SK-N-MC (cell line): Measurements from ENCODE around the gene LHFPL5.

Source experiments
- DNase-seq: peaks from one replicate; pipeline ENCODE4 v3.0.0-alpha.2; 2011; ENCODE audit warnings: low read depth, low spot score
- H3K27ac ChIP-seq: fragments of 200-600 bp; sonication (generic); 2 replicates; pipeline ENCODE4 v1.5.1; 2016; ENCODE audit warnings: mixed run types
- H3K36me3 ChIP-seq: fragments of 200-600 bp; sonication (generic); 2 replicates; pipeline ENCODE4 v1.6.1; 2017; ENCODE audit warnings: antibody characterized with exemption, low read length, mixed read lengths; ENCODE audit not compliant: insufficient read depth
- H3K4me3 ChIP-seq: fragments of 200-600 bp; sonication (generic); 2 replicates; pipeline ENCODE4 v1.5.1; 2016
- H3K9ac ChIP-seq: fragments of 200-600 bp; sonication (generic); 2 replicates; pipeline ENCODE4 v1.8.0; 2017; ENCODE audit warnings: mixed run types, mixed read lengths; ENCODE audit not compliant: insufficient read length
- H3K9me3 ChIP-seq: fragments of 200-600 bp; sonication (generic); 2 replicates; pipeline ENCODE4 v1.6.1; 2017; ENCODE audit warnings: low read depth, mild to moderate bottlenecking, antibody characterized with exemption, low read length, moderate library complexity, mixed read lengths
- EZH2 ChIP-seq: fragments of 200-600 bp; sonication (generic); IDR thresholded peaks from one replicate; pipeline ENCODE4 v1.6.1; 2017; ENCODE audit warnings: antibody characterized with exemption
- FOXP2 ChIP-seq: optimal IDR thresholded peaks from 2 replicates; pipeline ENCODE3; 2011; ENCODE audit warnings: mild to moderate bottlenecking, moderate library complexity; ENCODE audit not compliant: insufficient read depth; ENCODE audit errors: extremely low read length, control extremely low read depth
- POLR2AphosphoS5 ChIP-seq: IDR thresholded peaks from 2 replicates; pipeline ENCODE4 v1.6.1; 2012; ENCODE audit warnings: mild to moderate bottlenecking, low read depth, low read length, borderline replicate concordance

LHFPL5 gene

DNA sequence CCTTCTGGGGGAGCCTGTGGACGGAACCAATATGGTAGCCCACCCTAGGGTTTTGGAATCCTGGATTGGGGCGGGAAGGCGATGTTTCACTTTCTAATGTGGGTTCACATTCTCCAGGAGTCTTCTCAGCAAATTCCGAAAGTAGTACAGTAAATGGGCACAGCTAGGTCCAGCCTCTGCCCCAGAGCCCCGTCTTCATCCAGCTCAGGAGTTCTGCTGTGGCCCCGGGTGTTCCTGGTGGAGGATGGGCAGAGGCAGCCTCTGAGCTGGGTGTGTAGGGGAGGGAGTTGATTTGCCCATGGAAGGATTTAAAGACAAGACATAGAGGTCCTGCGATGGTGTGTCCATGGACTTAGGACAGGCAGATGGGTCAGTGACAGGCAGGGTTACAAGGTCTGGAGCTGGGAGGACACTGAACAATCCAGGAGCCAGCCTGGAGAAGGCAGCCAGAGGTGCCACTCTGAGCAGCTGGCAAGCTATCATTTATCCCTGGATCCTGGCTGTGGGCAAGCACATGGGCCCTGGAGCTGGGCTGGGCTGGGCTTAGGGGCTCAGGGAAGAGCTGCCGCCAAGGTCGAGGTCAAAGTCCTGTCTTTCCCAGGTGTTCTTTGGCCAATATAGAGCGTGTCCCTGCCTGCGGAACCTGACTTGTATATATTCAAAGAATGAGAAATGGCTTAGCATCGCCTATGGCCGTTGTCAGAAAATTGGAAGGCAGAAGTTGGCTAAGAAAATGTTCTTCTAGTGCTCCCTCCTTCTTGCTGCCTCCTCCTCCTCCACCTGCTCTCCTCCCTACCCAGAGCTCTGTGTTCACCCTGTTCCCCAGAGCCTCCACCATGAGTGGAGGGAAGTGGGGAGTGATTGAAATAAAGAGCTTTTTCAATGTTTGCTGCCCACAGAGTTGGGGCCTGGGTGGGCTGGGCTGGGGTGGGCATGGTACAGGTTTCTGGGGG, 17.6 kb upstream of the LHFPL5 start:
- no peak overlapping the region for H3K9ac ChIP-seq
- TF ChIP-seq FOXP2 (no peak), POLR2AphosphoS5 (no peak), EZH2 (no peak)
- no peak overlapping the region for H3K27ac ChIP-seq
- H3K9me3 ChIP-seq = no peaks in the 10 kb centered on the region
- H3K4me3 ChIP-seq = peak overlapping the region; percentile 51
- H3K36me3 ChIP-seq = no peaks in the 10 kb centered on the region
- DNase-seq = no peak

DNA sequence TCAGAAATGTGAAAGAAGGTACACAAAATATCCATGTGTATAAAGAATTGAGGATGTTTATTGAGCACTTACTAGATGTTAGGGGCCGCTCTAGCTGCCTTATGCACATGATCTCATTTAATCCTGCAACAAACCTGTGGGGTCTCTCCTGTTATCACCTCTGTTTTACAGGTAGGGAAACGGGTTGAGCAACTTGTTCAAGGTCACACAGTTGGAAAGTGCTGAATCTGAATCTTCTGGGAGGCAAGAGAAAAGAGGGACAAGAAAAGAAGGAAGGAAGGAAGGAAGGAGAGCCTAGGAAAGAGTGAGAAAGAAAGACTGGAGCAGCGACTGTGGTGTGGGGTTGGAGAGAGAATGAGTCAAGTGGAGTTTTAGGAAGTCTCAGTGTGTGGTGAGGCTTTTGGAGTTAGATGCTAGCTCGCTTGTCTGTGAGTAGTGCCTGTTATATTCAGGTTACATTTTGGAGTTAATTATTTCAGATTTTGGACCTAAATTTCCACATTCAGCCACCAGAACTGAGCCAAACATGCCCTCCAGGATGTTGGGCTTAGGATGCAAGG, 16.6 kb upstream of the LHFPL5 start:
- Histone ChIP-seq H3K27ac (no peak overlapping the region), H3K36me3 (no peaks in the 10 kb centered on the region)
- TF ChIP-seq EZH2 (no peak), POLR2AphosphoS5 (no peak), FOXP2 (no peak)

DNA sequence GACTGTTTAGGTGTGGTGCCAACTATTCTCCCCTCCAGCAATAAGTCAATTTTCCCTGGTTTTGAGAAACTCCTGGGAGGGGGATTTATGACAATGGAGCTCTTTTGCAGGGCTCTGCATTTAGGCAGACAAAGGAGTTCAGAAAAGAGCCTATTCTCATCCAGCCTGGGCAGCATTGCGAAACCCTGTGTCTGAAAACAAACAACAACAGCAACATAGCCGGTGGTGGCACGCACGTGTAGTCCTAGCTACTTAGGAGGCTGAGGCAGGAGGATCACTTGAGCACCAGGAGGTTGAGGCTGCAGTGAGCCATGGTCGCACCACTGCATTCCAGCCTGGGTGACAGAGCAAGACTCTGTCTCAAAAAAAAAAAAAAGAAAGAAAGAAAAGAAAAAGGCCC, 14.5 kb upstream of the LHFPL5 start:
- H3K36me3 ChIP-seq = no peaks in the 10 kb centered on the region
- DNase-seq = no peak
- H3K9ac ChIP-seq = no peak overlapping the region
- no peak overlapping the region for H3K4me3 ChIP-seq
- TF ChIP-seq POLR2AphosphoS5 (no peak), FOXP2 (no peak), EZH2 (no peak)
- no peak overlapping the region for H3K27ac ChIP-seq
- H3K9me3 ChIP-seq = no peaks in the 10 kb centered on the region

More for the DNA sequence above, 16.6 kb upstream of the LHFPL5 start:
- DNase-seq = no peak
- Histone ChIP-seq H3K9ac (no peak overlapping the region), H3K4me3 (no peak overlapping the region), H3K9me3 (no peaks in the 10 kb centered on the region)

DNA sequence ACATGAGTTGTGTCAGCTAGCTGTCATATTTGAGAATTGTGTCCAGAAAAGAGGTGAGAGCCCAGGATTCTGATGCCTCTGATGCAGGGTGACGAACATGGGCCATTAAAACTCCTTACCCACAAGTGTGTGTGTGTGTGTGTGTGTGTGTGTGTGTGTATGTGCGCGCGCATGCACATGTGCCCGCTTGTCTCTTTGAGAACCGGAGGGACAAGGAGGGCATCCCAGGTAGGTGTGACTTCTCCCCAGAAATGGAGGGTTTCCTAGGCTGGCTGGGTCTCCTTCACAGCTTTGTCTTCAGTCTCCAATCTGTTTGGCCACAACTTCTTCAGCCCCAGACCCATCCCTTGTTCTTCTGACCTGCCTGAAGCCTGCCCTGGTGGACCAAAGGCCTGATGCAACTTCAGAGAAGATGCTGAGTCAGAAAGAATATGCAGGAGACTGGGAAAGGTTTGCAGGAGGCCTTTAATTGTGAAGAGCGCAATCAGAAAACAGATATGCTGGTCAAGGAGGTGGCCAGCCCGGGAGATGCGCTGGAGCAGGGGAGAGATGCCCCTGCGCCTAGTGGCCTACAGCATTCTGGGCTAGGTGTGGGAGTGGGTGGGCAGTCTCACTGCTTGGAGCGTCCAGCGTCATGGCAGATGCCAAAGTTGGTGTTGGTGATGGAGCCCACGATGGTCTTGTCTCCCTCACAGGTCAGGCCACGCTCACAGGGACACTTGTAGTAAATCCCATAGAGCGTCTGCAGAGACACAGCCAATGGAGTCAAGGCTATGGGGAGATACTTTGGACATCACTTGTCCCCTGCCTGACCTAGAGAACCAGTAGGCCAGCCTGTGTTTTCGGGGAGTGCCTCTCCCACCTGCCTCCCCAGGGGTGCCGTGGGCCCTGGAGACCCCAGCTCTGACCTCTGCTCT, 10.4 kb upstream of the LHFPL5 start:
- H3K36me3 ChIP-seq = no peaks in the 10 kb centered on the region
- no peak overlapping the region for H3K4me3 ChIP-seq
- H3K9ac ChIP-seq = no peak overlapping the region
- TF ChIP-seq FOXP2 (no peak), POLR2AphosphoS5 (no peak), EZH2 (no peak)
- no peaks in the 10 kb centered on the region for H3K9me3 ChIP-seq
- H3K27ac ChIP-seq = no peak overlapping the region
- no peak for DNase-seq

DNA sequence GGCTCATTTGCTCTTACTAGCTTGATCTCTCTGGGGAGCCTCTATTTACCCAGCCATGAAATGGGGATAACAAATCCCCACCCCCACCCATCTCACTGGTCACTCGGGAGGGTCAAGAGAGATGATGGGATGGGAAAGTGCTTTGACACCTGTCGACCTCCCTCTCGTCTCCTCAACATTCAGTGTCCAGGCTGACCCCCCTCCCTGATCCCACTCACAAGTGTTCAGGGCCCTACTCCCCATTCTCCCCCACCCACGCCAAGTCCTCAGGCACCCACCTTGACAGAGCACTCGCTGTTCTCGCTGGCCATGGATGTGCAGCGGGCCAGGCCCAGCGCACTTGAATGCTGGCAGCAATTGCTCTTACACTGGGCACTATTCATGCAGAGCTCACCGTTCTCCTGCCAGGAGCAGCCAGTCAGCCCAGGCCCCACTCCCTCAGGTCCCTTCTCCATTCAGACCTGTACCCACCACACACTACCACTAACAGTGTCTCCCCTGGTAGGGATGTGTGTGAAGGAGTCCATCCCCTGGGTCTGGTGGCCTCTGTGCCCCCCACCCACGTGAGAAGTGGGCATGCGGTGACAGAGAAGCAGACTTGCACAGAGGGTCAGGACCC, 9.6 kb upstream of the LHFPL5 start:
- Histone ChIP-seq H3K36me3 (no peaks in the 10 kb centered on the region), H3K4me3 (no peak overlapping the region), H3K27ac (no peak overlapping the region), H3K9ac (no peak overlapping the region), H3K9me3 (no peaks in the 10 kb centered on the region)
- no peak for TF ChIP-seq EZH2
- TF ChIP-seq FOXP2 = no peak
- TF ChIP-seq POLR2AphosphoS5 = no peak
- no peak for DNase-seq

DNA sequence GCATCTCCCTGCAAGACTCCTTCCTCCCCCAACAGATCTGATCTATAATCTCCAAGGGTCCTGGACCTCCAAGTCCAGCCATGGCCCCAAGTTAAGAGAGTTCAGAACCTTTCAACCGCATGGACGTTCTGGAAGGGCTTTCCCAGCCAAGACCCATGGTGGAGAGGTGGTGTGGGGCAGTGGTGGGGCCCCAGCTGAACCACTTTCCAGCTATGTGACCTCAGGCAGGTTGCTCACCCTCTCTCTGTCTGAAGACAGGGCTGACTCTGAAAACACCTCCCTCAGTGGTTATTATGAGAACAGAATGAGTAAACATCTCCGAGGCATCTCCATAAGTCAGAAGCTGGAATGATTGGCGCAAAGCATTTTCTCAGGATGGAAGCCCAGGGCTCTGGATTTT, 8.9 kb upstream of the LHFPL5 start:
- H3K4me3 ChIP-seq = no peak overlapping the region

DNA sequence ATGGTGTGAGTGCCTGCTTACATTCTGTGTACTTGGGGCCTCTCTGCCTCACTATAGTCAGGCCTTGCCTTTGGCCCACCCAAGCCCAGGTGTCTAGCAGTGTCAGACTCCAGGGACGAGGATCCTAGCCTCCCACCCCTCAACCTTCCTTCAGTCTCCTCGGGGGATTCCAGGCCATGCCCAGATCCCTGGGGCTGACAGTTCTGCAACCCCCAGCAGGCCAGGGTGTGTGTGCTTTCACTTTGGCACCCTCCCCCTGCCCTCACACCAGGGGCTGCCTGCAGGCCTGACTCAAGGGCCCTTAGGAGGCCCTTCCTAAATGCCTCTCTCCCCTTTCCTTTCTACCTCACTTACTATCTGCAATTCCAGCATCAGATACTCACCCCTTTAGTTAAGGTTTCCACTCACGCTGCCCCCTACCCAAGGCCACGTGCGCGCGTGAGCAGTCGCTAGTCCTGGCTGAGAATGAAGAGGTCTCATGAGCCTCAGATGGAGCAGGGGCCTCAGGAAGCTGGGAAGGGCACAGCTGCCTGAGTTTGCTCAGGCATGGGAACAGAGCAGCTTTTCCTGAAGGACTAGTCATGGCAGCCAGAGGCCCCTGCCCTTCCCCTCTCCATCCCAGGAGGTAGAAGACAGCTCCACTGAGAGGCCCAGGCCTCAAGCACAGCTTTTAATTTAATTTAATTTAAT, 7.2 kb upstream of the LHFPL5 start:
- no peak overlapping the region for H3K9ac ChIP-seq
- H3K9me3 ChIP-seq = no peaks in the 10 kb centered on the region
- TF ChIP-seq POLR2AphosphoS5 (no peak), FOXP2 (no peak), EZH2 (no peak)
- H3K27ac ChIP-seq = no peak overlapping the region
- no peak for DNase-seq
- no peaks in the 10 kb centered on the region for H3K36me3 ChIP-seq
- no peak overlapping the region for H3K4me3 ChIP-seq

More for the DNA sequence above, 8.9 kb upstream of the LHFPL5 start:
- H3K9me3 ChIP-seq = no peaks in the 10 kb centered on the region
- H3K9ac ChIP-seq = no peak overlapping the region
- DNase-seq = no peak
- no peak overlapping the region for H3K27ac ChIP-seq
- H3K36me3 ChIP-seq = no peaks in the 10 kb centered on the region
- TF ChIP-seq POLR2AphosphoS5 = no peak
- TF ChIP-seq EZH2 = no peak
- TF ChIP-seq FOXP2 = no peak

DNA sequence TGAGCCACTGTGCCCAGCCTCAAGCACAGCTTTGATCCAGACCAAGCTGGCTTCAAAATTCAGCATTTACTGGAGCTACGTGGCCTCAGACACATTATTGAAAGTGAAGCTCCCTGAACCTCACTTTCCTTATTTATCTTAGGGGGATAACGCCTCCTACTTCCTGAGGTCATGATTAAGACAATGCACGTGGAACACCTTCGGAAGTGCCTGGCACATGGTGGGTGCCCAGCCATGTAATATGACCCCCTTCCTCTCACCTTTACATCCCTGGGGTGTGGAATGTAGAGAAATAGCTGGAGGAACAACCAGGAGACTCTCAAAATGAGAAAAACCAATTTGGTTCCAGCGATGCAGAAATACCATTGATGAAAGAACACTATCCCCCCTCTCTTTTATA, 6.4 kb upstream of the LHFPL5 start:
- no peak for DNase-seq
- no peak for TF ChIP-seq EZH2
- no peak for TF ChIP-seq FOXP2
- TF ChIP-seq POLR2AphosphoS5 = no peak
- Histone ChIP-seq H3K9me3 (no peaks in the 10 kb centered on the region), H3K27ac (no peak overlapping the region), H3K36me3 (no peaks in the 10 kb centered on the region), H3K9ac (no peak overlapping the region), H3K4me3 (no peak overlapping the region)
